GM12891 (cell line): ENCODE results near the gene MYO18A.

Source experiments
- POLR2A ChIP-seq: IDR thresholded peaks from 2 replicates; pipeline ENCODE4 v1.6.1; 2011; ENCODE audit warnings: low read depth, low read length, control low read depth
- POLR2AphosphoS5 ChIP-seq: IDR thresholded peaks from 2 replicates; pipeline ENCODE4 v1.6.1; 2011; ENCODE audit warnings: low read depth, low read length, control low read depth
- POU2F2 ChIP-seq: IDR thresholded peaks from 2 replicates; pipeline ENCODE4 v1.6.1; 2011; ENCODE audit warnings: low read depth, mild to moderate bottlenecking, control low read depth, low read length, moderate library complexity

GRCh38 chr17:29042026-29042678 lies 138.0 kb downstream of the MYO18A start:
- TF ChIP-seq POLR2AphosphoS5 (no peak), POLR2A (no peak), POU2F2 (no peak)
